GM12878 (cell line): ENCODE measurements around the gene FADS3. TPM values are rescaled to one million over a fixed set of nuclear protein-coding genes. Genes with fewer than 3 reads are reported as not detected.

ENCODE experiments used
- ATAC-seq: fragments of 200-7000 bp; cut with Tn5 transposase; 3 replicates; pipeline ENCODE4 v1.9.1; 2020; ENCODE audit warnings: mild to moderate bottlenecking, moderate library complexity
- BruUV-seq: library from RNA; stranded (reverse); fragments of 400-500 nt; replicated peaks from 2 replicates; lab custom pipeline; 2021; lab: Mats Ljungman, UMichigan
- CTCF ChIA-PET: fragments of 300-600 bp; sonication (Branson Sonifier 250); formaldehyde crosslinking; extraction: SDS; loops from one replicate; lab custom pipeline; 2021; ENCODE audit warnings: inconsistent platforms; lab: Yijun Ruan, JAX
- POLR2A ChIA-PET: fragments of 350-600 bp; formaldehyde crosslinking; extraction: SDS; loops from one replicate; lab custom pipeline; 2021; ENCODE audit warnings: inconsistent platforms; lab: Charles Lee
- RAD21 ChIA-PET: fragments of 300-600 bp; sonication (Branson Sonifier 250); formaldehyde crosslinking; loops from one replicate; lab custom pipeline; 2023; ENCODE audit warnings: antibody characterized with exemption; ENCODE audit not compliant: unreplicated experiment; lab: Charles Lee
- SMC1A ChIA-PET: fragments of 300-600 bp; sonication (Branson Sonifier 250); formaldehyde crosslinking; loops from one replicate; lab custom pipeline; 2023; ENCODE audit not compliant: unreplicated experiment, uncharacterized antibody; lab: Charles Lee
- DNase-seq: peaks from one replicate; pipeline ENCODE4 v3.0.0-alpha.2; 2011; ENCODE audit warnings: low read depth, low spot score
- FAIRE-seq: peaks from 3 replicates; lab custom pipeline; 2011; peaks lifted over from hg19 to GRCh38; lab: Jason Lieb, UNC
- H2AFZ ChIP-seq: 2 replicates; pipeline ENCODE4 v1.6.0; 2011; ENCODE audit warnings: low read depth, low read length, control low read depth; ENCODE audit not compliant: control insufficient read depth
- H3K27ac ChIP-seq: 2 replicates; pipeline ENCODE4 v1.5.1; 2011; ENCODE audit warnings: control low read depth; ENCODE audit not compliant: control insufficient read depth, insufficient read depth
- H3K27me3 ChIP-seq, 2 experiments: replicated peaks in 1 of 2; 2 replicates each; pipeline versions ENCODE4 v1.6.0 to v1.6.1; 2011; ENCODE audit warnings: low read length in 1 of 2; ENCODE audit not compliant: control insufficient read depth in 2 of 2, insufficient read depth in 2 of 2
- H3K36me3 ChIP-seq, 2 experiments: 2 replicates each; pipeline ENCODE4 v1.5.1; 2011; ENCODE audit warnings: low read length in 1 of 2; ENCODE audit not compliant: control insufficient read depth in 2 of 2, insufficient read depth in 2 of 2
- H3K4me1 ChIP-seq: 2 replicates; pipeline ENCODE4 v1.6.1; 2011; ENCODE audit warnings: mild to moderate bottlenecking, low read length, moderate library complexity, mixed read lengths; ENCODE audit not compliant: control insufficient read depth, insufficient read depth
- H3K4me2 ChIP-seq: 2 replicates; pipeline ENCODE4 v1.6.0; 2011; ENCODE audit warnings: control low read depth; ENCODE audit not compliant: control insufficient read depth, insufficient read depth
- H3K4me3 ChIP-seq: fragments of 200-600 bp; sonication (generic); 2 replicates; pipeline ENCODE4 v1.5.1; 2016
- H3K79me2 ChIP-seq: 2 replicates; pipeline ENCODE4 v1.6.0; 2011; ENCODE audit warnings: low read length; ENCODE audit not compliant: control insufficient read depth, insufficient read depth
- H3K9ac ChIP-seq: 2 replicates; pipeline ENCODE4 v1.8.0; 2011; ENCODE audit warnings: low read length, control low read depth, mixed read lengths; ENCODE audit not compliant: control insufficient read depth, insufficient read depth
- H3K9me3 ChIP-seq: replicated peaks from 3 replicates; pipeline ENCODE4 v1.5.1; 2011; ENCODE audit warnings: mild to moderate bottlenecking, low read length; ENCODE audit not compliant: control insufficient read depth, insufficient read depth
- H4K20me1 ChIP-seq: 2 replicates; pipeline ENCODE4 v1.6.0; 2011; ENCODE audit not compliant: control insufficient read depth, insufficient read depth
- CBX5 ChIP-seq: sonication (generic); IDR thresholded peaks from 2 replicates; pipeline ENCODE4 v1.6.1; 2016; ENCODE audit warnings: low read depth, moderate library complexity, mild to moderate bottlenecking, inconsistent platforms
- CREM ChIP-seq: IDR thresholded peaks from 2 replicates; pipeline ENCODE4 v1.6.1; 2014; ENCODE audit warnings: antibody characterized with exemption, low read depth
- HDAC2 ChIP-seq: fragments of 200-600 bp; sonication (generic); IDR thresholded peaks from 2 replicates; pipeline ENCODE4 v1.6.1; 2017
- WGBS: methylation state at CpG from one replicate; pipeline ENCODE4 v1.1.6; 2016; ENCODE audit warnings: low lambda C conversion rate; ENCODE audit not compliant: insufficient replicate concordance, insufficient coverage; ENCODE audit errors: missing lambda C conversion rate; 5-methylcytosine and 5-hydroxymethylcytosine counted together
- in situ Hi-C: fragments of 300-500 bp; cut with MboI; formaldehyde crosslinking; loops from 9 replicates; pipeline ENCODE4 v1.14.3; 2018; ENCODE audit warnings: mixed read lengths
- intact Hi-C: fragments of 100-400 bp; cut with micrococcal nuclease; formaldehyde crosslinking; loops from one replicate; pipeline ENCODE4 v1.14.2; 2022; ENCODE audit not compliant: unreplicated experiment
- polyA plus RNA-seq, 11 experiments: library from polyadenylated mRNA; depleted of rRNA in 4 of 11; unstranded in 6 of 11; stranded (reverse) in 5 of 11; fragments of >200 nt; fragmentation: Nextera tagmentation in 4 of 11; fragmentation: Illumina TruSeq in 1 of 11; extraction: Ambion mirVana in 4 of 11; extraction: Trizol in 1 of 11; gene quantifications; 1 replicate in 1 of 11; 2 replicates in 10 of 11; pipeline versions ENCODE4 v1.2.1 to v1.2.3, GENCODE V29; 2011 to 2016; ENCODE audit warnings: inconsistent platforms in 2 of 11, missing spikeins in 2 of 11, low read depth in 1 of 11
- total RNA-seq, 4 experiments: library from RNA; depleted of rRNA in 3 of 4; stranded (reverse); fragments of >200 nt in 3 of 4; fragmentation: Illumina TruSeq in 1 of 4; extraction: Trizol in 1 of 4; gene quantifications; 2 replicates each; pipeline versions ENCODE4 v1.2.1 to v1.2.3, GENCODE V29; 2013 to 2021
- TF ChIP-seq, protein P1 (sequence below): IDR thresholded peaks from 2 replicates; pipeline ENCODE4 v1.6.1; 2011; ENCODE audit warnings: low read depth, low read length, improper control_type of control experiment, borderline replicate concordance
- TF ChIP-seq, protein P2 (sequence below): fragments of 150-350 bp; IDR thresholded peaks from 2 replicates; pipeline ENCODE4 v1.6.1; 2014; ENCODE audit warnings: mild to moderate bottlenecking, low read depth, low read length

Gene FADS3
- total and polyA plus RNA-seq, 10 of the 15 experiments (the other 5 are each of a cell fraction or from before 2014, with no cell fraction given) = 0.23 to 8.1 (median 4.2) TPM

DNA sequence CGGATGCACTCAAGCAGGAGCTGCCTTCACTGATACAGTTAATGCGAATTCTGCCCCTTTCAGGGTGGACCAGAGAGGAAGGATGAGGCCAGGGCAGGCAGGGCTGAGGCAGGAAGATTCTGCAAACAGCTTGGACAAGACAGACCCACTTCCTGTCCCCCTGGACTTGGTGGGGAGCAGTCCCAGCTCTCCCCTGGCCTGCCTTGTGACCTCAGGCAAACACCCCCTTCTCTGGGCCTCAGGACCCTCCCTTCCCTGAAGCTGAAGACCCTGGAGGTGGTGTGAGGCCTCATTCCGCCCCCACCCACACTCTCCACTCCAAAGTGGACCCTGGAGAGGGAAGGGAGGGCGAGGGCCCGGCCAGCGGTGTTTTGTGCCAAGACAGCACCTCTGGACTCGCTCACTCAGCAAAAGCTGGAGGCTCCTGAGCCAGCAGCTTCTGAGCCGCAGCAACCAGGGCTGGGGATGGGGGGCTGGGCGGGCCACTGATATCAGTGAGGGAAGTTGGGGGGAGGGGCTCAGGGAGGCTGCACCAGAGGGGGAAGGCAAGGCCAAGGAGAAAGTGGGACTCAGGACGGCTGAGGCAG lies 17.5 kb upstream of the FADS3 start:
- CTCF ChIA-PET = interaction anchor here (1.6 to 3.7 kb wide), 2 partner anchors 10 to 173 kb away, joined by 9 to 22 read pairs; no protein-coding TSS in a partner anchor
- no peaks in the 10 kb centered on the region for H3K79me2 ChIP-seq

More for the DNA sequence above, 17.5 kb upstream of the FADS3 start:
- H3K4me1 ChIP-seq = no peaks in the 10 kb centered on the region
- ChIA-PET POLR2A (no interaction called here), SMC1A (interaction anchor here (0.9 to 1.6 kb wide), 2 partner anchors 10 to 38 kb away, joined by 3 to 4 read pairs; no protein-coding TSS in a partner anchor), RAD21 (interaction anchor here (0.8 to 2.1 kb wide), 2 partner anchors 39 to 173 kb away, joined by 3 to 9 read pairs; no protein-coding TSS in a partner anchor)
- no peaks in the 10 kb centered on the region for H3K9me3 ChIP-seq
- TF ChIP-seq, protein P1, sequence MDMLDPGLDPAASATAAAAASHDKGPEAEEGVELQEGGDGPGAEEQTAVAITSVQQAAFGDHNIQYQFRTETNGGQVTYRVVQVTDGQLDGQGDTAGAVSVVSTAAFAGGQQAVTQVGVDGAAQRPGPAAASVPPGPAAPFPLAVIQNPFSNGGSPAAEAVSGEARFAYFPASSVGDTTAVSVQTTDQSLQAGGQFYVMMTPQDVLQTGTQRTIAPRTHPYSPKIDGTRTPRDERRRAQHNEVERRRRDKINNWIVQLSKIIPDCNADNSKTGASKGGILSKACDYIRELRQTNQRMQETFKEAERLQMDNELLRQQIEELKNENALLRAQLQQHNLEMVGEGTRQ = no peak
- no peak for TF ChIP-seq HDAC2
- no peak for TF ChIP-seq CREM
- TF ChIP-seq, protein P2, sequence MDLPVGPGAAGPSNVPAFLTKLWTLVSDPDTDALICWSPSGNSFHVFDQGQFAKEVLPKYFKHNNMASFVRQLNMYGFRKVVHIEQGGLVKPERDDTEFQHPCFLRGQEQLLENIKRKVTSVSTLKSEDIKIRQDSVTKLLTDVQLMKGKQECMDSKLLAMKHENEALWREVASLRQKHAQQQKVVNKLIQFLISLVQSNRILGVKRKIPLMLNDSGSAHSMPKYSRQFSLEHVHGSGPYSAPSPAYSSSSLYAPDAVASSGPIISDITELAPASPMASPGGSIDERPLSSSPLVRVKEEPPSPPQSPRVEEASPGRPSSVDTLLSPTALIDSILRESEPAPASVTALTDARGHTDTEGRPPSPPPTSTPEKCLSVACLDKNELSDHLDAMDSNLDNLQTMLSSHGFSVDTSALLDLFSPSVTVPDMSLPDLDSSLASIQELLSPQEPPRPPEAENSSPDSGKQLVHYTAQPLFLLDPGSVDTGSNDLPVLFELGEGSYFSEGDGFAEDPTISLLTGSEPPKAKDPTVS = no peak
- TF ChIP-seq CBX5 = no peak
- no peaks in the 10 kb centered on the region for H3K36me3 ChIP-seq
- intact Hi-C loops = no loop called here
- no peak for DNase-seq
- H4K20me1 ChIP-seq = no peaks in the 10 kb centered on the region
- H3K27ac ChIP-seq = no peak overlapping the region
- ATAC-seq = no peak
- in situ Hi-C loops = no loop called here
- H3K27me3 ChIP-seq = no peaks in the 10 kb centered on the region; a peak in 1 of 4 replicates
- no peak overlapping the region for H3K9ac ChIP-seq
- no peak overlapping the region for H3K4me3 ChIP-seq
- 18% methylated on average over 10 of the region's 10 CpGs for WGBS
- no TSS peak for BruUV-seq
- no peak for FAIRE-seq
- no peak overlapping the region for H2AFZ ChIP-seq
- no peak overlapping the region for H3K4me2 ChIP-seq
